Measurements from ENCODE around the gene TMEM269. TPM values are rescaled to one million over a fixed set of nuclear protein-coding genes. Genes with fewer than 3 reads are reported as not detected.

TMEM269 gene
- total RNA-seq, 1 experiment from 2014 or later: 0.11 TPM

- ChIA-PET POLR2A (ENCODE audit: unreplicated experiment) (no interaction called here), CTCF (no interaction called here)
- no peaks in the 10 kb centered on the region for H3K4me1 ChIP-seq (ENCODE audit: insufficient read depth, low read length)
- no peak overlapping the region for H3K4me3 ChIP-seq (ENCODE audit: low read length)
- no peaks in the 10 kb centered on the region for H3K79me2 ChIP-seq (ENCODE audit: low read length)
- H3F3A ChIP-seq (ENCODE audit: low read length, unreplicated experiment): no peaks in the 10 kb centered on the region
- H3K9me2 ChIP-seq (replicated peaks; ENCODE audit: low read length): no peaks in the 10 kb centered on the region
- no peaks in the 10 kb centered on the region for H3K36me3 ChIP-seq (ENCODE audit: low read depth, low read length)
- TF ChIP-seq EZH2phosphoT487 (IDR thresholded peaks at IDR 0.05; ENCODE audit: borderline replicate concordance, low read length): no peak
- no peak for TF ChIP-seq CTCF (conservative IDR thresholded peaks at IDR 0.05; ENCODE audit: low read depth, low read length)
- TF ChIP-seq EZH2 (IDR thresholded peaks at IDR 0.05; ENCODE audit: low read length, unreplicated experiment): no peak
- H3K27me3 ChIP-seq (ENCODE audit: low read length): no peaks in the 10 kb centered on the region
- no peak overlapping the region for H3K4me2 ChIP-seq (ENCODE audit: low read length)
- intact Hi-C loops (cut with micrococcal nuclease): no loop called here
- no TSS peak for BruUV-seq (replicated peaks)
- H4K20me1 ChIP-seq (ENCODE audit: low read length): no peaks in the 10 kb centered on the region
- H2AFZ ChIP-seq (ENCODE audit: low read length): no peak overlapping the region
- ATAC-seq (no peak), DNase-seq (no peak)
- H3K9me3 ChIP-seq (ENCODE audit: low read length): no peaks in the 10 kb centered on the region
- no peak overlapping the region for H3K27ac ChIP-seq (ENCODE audit: low read length)
- no peak overlapping the region for H3K9ac ChIP-seq (ENCODE audit: low read length)
These were observed 41.3 kb upstream of the TMEM269 start for GRCh38 chr1:42743317-42744147.

GRCh38 chr1:42744148-42744413 lies 40.7 kb upstream of the TMEM269 start:
- no peaks in the 10 kb centered on the region for H3K36me3 ChIP-seq (ENCODE audit: low read depth, low read length)
- no peak overlapping the region for H2AFZ ChIP-seq (ENCODE audit: low read length)
- intact Hi-C loops (cut with micrococcal nuclease): no loop called here
- H3K4me2 ChIP-seq (ENCODE audit: low read length): no peak overlapping the region
- BruUV-seq (replicated peaks): no TSS peak
- H3K9ac ChIP-seq (ENCODE audit: low read length): no peak overlapping the region
- H3K79me2 ChIP-seq (ENCODE audit: low read length): no peaks in the 10 kb centered on the region
- DNase-seq (no peak), ATAC-seq (no peak)
- no peaks in the 10 kb centered on the region for H3K9me3 ChIP-seq (ENCODE audit: low read length)
- no peaks in the 10 kb centered on the region for H3F3A ChIP-seq (ENCODE audit: low read length, unreplicated experiment)
- no peaks in the 10 kb centered on the region for H3K4me1 ChIP-seq (ENCODE audit: insufficient read depth, low read length)
- CTCF ChIA-PET: no interaction called here
- H3K27me3 ChIP-seq (ENCODE audit: low read length): no peaks in the 10 kb centered on the region
- TF ChIP-seq EZH2phosphoT487 (IDR thresholded peaks at IDR 0.05; ENCODE audit: borderline replicate concordance, low read length) (no peak), EZH2 (IDR thresholded peaks at IDR 0.05; ENCODE audit: low read length, unreplicated experiment) (no peak), CTCF (conservative IDR thresholded peaks at IDR 0.05; ENCODE audit: low read depth, low read length) (no peak)
- H3K27ac ChIP-seq (ENCODE audit: low read length): no peak overlapping the region
- H3K9me2 ChIP-seq (replicated peaks; ENCODE audit: low read length): no peaks in the 10 kb centered on the region
- H3K4me3 ChIP-seq (ENCODE audit: low read length): no peak overlapping the region
- POLR2A ChIA-PET (ENCODE audit: unreplicated experiment): no interaction called here
- H4K20me1 ChIP-seq (ENCODE audit: low read length): no peaks in the 10 kb centered on the region

GRCh38 chr1:42745851-42746250 lies 38.9 kb upstream of the TMEM269 start:
- no peaks in the 10 kb centered on the region for H3K36me3 ChIP-seq (ENCODE audit: low read depth, low read length)
- ChIA-PET CTCF (no interaction called here), POLR2A (ENCODE audit: unreplicated experiment) (interaction anchor here (0.6 kb wide), 1 partner anchor 273 kb away, joined by 4 read pairs; no protein-coding TSS in a partner anchor)
- no peaks in the 10 kb centered on the region for H3K27me3 ChIP-seq (ENCODE audit: low read length)
- no peaks in the 10 kb centered on the region for H3K4me1 ChIP-seq (ENCODE audit: insufficient read depth, low read length)
- H2AFZ ChIP-seq (ENCODE audit: low read length): no peak overlapping the region
- no peaks in the 10 kb centered on the region for H4K20me1 ChIP-seq (ENCODE audit: low read length)
- no peak overlapping the region for H3K4me2 ChIP-seq (ENCODE audit: low read length)
- no TSS peak for BruUV-seq (replicated peaks)
- no peak for TF ChIP-seq CTCF (conservative IDR thresholded peaks at IDR 0.05; ENCODE audit: low read depth, low read length)
- no peak for TF ChIP-seq EZH2 (IDR thresholded peaks at IDR 0.05; ENCODE audit: low read length, unreplicated experiment)
- no peak for TF ChIP-seq EZH2phosphoT487 (IDR thresholded peaks at IDR 0.05; ENCODE audit: borderline replicate concordance, low read length)
- H3K9ac ChIP-seq (ENCODE audit: low read length): no peak overlapping the region
- DNase-seq (no peak), ATAC-seq (no peak)
- no peaks in the 10 kb centered on the region for H3F3A ChIP-seq (ENCODE audit: low read length, unreplicated experiment)
- H3K27ac ChIP-seq (ENCODE audit: low read length): no peak overlapping the region
- no peak overlapping the region for H3K4me3 ChIP-seq (ENCODE audit: low read length)
- H3K9me2 ChIP-seq (replicated peaks; ENCODE audit: low read length): no peaks in the 10 kb centered on the region
- intact Hi-C loops (cut with micrococcal nuclease): no loop called here
- H3K9me3 ChIP-seq (ENCODE audit: low read length): no peaks in the 10 kb centered on the region
- no peaks in the 10 kb centered on the region for H3K79me2 ChIP-seq (ENCODE audit: low read length)
